ENCODE measurements around the gene ANKRD52. TPM values are rescaled to one million over a fixed set of nuclear protein-coding genes. Genes with fewer than 3 reads are reported as not detected.

The ANKRD52 gene
- total RNA-seq, 4 donors from 2014 or later, result 20.3 to 33.6 (median 24.6) TPM

GRCh38 chr12:56189918-56190694 is 68.1 kb downstream of the ANKRD52 start:
- H3K27ac ChIP-seq, result peak overlapping the region; percentile 91
- H3K4me3 ChIP-seq, result peak overlapping the region; percentile 88
- no peaks in the 10 kb centered on the region for H3K9me3 ChIP-seq
- peak; percentile 87 to 88 for DNase-seq (ENCODE audit: low spot score in 2 of 2)
- no peaks in the 10 kb centered on the region for H3K27me3 ChIP-seq
- H3K4me1 ChIP-seq, result peaks cover 29% of the 10 kb centered on the region
- TF ChIP-seq EP300 (IDR thresholded peaks at IDR 0.05) (no peak), CTCF (IDR thresholded peaks at IDR 0.05) (no peak), POLR2AphosphoS5 (IDR thresholded peaks at IDR 0.05) (peak in 2 of 3 donors; percentile 31 to 68), POLR2A (IDR thresholded peaks at IDR 0.05) (no peak)
- WGBS, result under 1% methylated on average over 42 of the region's 42 CpGs
- H3K36me3 ChIP-seq, result peaks cover 17% of the 10 kb centered on the region

- no peaks in the 10 kb centered on the region for H3K27me3 ChIP-seq
- peaks cover 29% of the 10 kb centered on the region for H3K4me1 ChIP-seq
- H3K9me3 ChIP-seq, result no peaks in the 10 kb centered on the region
- TF ChIP-seq POLR2AphosphoS5 (IDR thresholded peaks at IDR 0.05) (peak in 1 of 3 donors; percentile 27), EP300 (IDR thresholded peaks at IDR 0.05) (no peak), CTCF (IDR thresholded peaks at IDR 0.05) (peak; percentile 72 to 81), POLR2A (IDR thresholded peaks at IDR 0.05) (peak in 1 of 2 donors; percentile 20)
- 3% methylated on average over 17 of the region's 93 CpGs for WGBS
- peak; percentile 92 to 93 for DNase-seq (ENCODE audit: low spot score in 2 of 2)
- H3K36me3 ChIP-seq, result peaks cover 25% of the 10 kb centered on the region
- peak within 1 kb of the TSS; percentile 91 for H3K27ac ChIP-seq
- H3K4me3 ChIP-seq, result peak within 1 kb of the TSS; percentile 88
Observed at GRCh38 chr12:56189099-56189917, 68.9 kb downstream of the ANKRD52 start, which contains the start of gene SMARCC2. Gene SMARCC2 (minus strand): TSS chr12:56189483. CDS start chr12:56189461, 22 bp downstream.

- no peaks in the 10 kb centered on the region for H3K9me3 ChIP-seq
- peak overlapping the region; percentile 88 for H3K4me3 ChIP-seq
- H3K36me3 ChIP-seq, result peaks cover 31% of the 10 kb centered on the region
- DNase-seq (ENCODE audit: low spot score in 2 of 2), result no peak
- TF ChIP-seq POLR2AphosphoS5 (IDR thresholded peaks at IDR 0.05), result no peak
- WGBS, result 16% methylated on average over 5 of the region's 17 CpGs
- H3K27ac ChIP-seq, result peak overlapping the region; percentile 91
- H3K4me1 ChIP-seq, result peaks cover 29% of the 10 kb centered on the region
- H3K27me3 ChIP-seq, result no peaks in the 10 kb centered on the region
Observed at GRCh38 chr12:56188778-56189098, 69.4 kb downstream of the ANKRD52 start.

DNA sequence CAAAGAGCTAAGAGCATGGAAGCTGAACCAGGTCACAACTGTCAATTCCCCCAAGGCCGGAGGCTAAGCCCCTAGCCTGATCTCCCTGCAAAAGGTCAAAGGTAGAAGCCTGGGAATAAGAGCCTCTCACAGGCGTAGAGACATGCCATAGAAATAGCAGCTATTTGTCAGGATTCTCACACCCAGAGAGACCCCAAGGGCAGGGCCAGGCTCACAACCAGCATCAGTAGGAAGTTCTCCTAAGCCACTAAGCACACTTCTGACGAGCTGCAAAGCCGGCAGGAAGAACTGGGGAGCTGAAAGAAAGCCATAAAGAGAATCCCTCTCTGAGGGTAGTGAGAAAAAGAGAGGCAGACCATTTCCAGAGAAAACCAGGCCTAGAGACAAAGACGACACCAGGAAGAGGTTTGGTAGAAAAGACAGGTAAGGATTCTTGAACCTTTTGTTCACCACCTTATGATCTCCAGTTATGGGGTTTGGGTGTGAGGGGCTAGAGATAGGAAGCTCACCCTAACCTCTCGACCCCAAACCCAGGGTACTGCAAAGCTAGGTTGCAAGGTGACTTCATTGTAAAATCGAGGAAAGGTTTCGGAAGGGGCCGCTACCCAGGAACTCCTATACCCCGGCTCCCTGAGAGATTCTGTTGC is 69.9 kb downstream of the ANKRD52 start:
- Histone ChIP-seq H3K4me1 (peaks cover 29% of the 10 kb centered on the region), H3K27ac (peak overlapping the region; percentile 91), H3K27me3 (no peaks in the 10 kb centered on the region), H3K4me3 (peak overlapping the region; percentile 88), H3K9me3 (no peaks in the 10 kb centered on the region), H3K36me3 (peaks cover 36% of the 10 kb centered on the region)
- WGBS, result 10% methylated on average over 10 of the region's 10 CpGs
- no peak for DNase-seq (ENCODE audit: low spot score in 2 of 2)
- TF ChIP-seq EP300 (IDR thresholded peaks at IDR 0.05) (no peak), CTCF (IDR thresholded peaks at IDR 0.05) (no peak), POLR2AphosphoS5 (IDR thresholded peaks at IDR 0.05) (no peak), POLR2A (IDR thresholded peaks at IDR 0.05) (no peak)

Other genes with a start within 250 kb of the ANKRD52 start
- 10 to 100 TPM in 1 of 4 donors, 1 to 10 TPM in 3; 3.2 to 10.5 (median 3.8) TPM for gene IKZF4, start 237.3 kb downstream of the ANKRD52 start, total RNA-seq
- 1,000 to 10,000 TPM in 2 of 4 donors, 100 to 1,000 TPM in 2; 600 to 3,046 (median 910) TPM for gene RPS26, start 216.5 kb downstream of the ANKRD52 start, total RNA-seq
- gene ERBB3, start 178.2 kb downstream of the ANKRD52 start, total RNA-seq, result 100 to 1,000 TPM; 147 to 226 (median 181) TPM
- gene PA2G4, start 153.8 kb downstream of the ANKRD52 start, total RNA-seq, result 100 to 1,000 TPM; 103 to 153 (median 117) TPM
- 1,000 to 10,000 TPM; 2,523 to 6,346 (median 5,689) TPM for gene RPL41, start 141.8 kb downstream of the ANKRD52 start, total RNA-seq
- 1 to 10 TPM; 2.1 to 5.6 (median 3.4) TPM for gene ZC3H10, start 140.1 kb downstream of the ANKRD52 start, total RNA-seq
- gene ESYT1, start 130.1 kb downstream of the ANKRD52 start, total RNA-seq, result 100 to 1,000 TPM in 2 of 4 donors, 10 to 100 TPM in 2; 73.1 to 128 (median 103) TPM
- 10 to 100 TPM; 28.3 to 37.4 (median 28.5) TPM for gene MYL6B, start 105.8 kb downstream of the ANKRD52 start, total RNA-seq
- 1,000 to 10,000 TPM in 1 of 4 donors, 100 to 1,000 TPM in 3; 773 to 1,142 (median 915) TPM for gene MYL6, start 100.0 kb downstream of the ANKRD52 start, total RNA-seq
- gene SMARCC2, start 68.9 kb downstream of the ANKRD52 start, total RNA-seq, result 100 to 1,000 TPM in 2 of 4 donors, 10 to 100 TPM in 2; 53.6 to 137 (median 85.9) TPM
- gene RNF41, start 36.5 kb downstream of the ANKRD52 start, total RNA-seq, result 10 to 100 TPM; 28.4 to 60.6 (median 35.8) TPM
- 10 to 100 TPM; 13.3 to 23.7 (median 20.1) TPM for gene NABP2, start 34.0 kb downstream of the ANKRD52 start, total RNA-seq
- gene SLC39A5, start 28.3 kb downstream of the ANKRD52 start, total RNA-seq, result 1 to 10 TPM in 2 of 4 donors, not detected in 2; 1.3 to 2.4 TPM
- 10 to 100 TPM in 1 of 4 donors, 1 to 10 TPM in 3; 3.4 to 17.0 (median 7.6) TPM for gene COQ10A, start 8.6 kb upstream of the ANKRD52 start, total RNA-seq
- gene CS, start 41.9 kb upstream of the ANKRD52 start, total RNA-seq, result 100 to 1,000 TPM; 176 to 218 (median 179) TPM
- gene CNPY2, start 57.6 kb upstream of the ANKRD52 start, total RNA-seq, result 10 to 100 TPM; 36.4 to 51.4 (median 42.4) TPM
- gene PAN2, start 75.6 kb upstream of the ANKRD52 start, total RNA-seq, result 100 to 1,000 TPM in 1 of 4 donors, 10 to 100 TPM in 3; 27.2 to 141 (median 39.7) TPM
- gene IL23A, start 80.5 kb upstream of the ANKRD52 start, total RNA-seq, result not detected
- 100 to 1,000 TPM in 3 of 4 donors, 10 to 100 TPM in 1; 93.8 to 182 (median 111) TPM for gene STAT2, start 101.7 kb upstream of the ANKRD52 start, total RNA-seq
- gene APOF, start 104.5 kb upstream of the ANKRD52 start, total RNA-seq, result not detected
- 1 to 10 TPM; 5.4 to 7.1 (median 6.2) TPM for gene TIMELESS, start 191.0 kb upstream of the ANKRD52 start, total RNA-seq
- not detected for gene MIP, start 196.3 kb upstream of the ANKRD52 start, total RNA-seq
- 1 to 10 TPM; 2.8 to 4.8 (median 2.9) TPM for gene SPRYD4, start 210.2 kb upstream of the ANKRD52 start, total RNA-seq
- gene GLS2, start 229.8 kb upstream of the ANKRD52 start, total RNA-seq, result 10 to 100 TPM in 2 of 4 donors, 1 to 10 TPM in 2; 7.9 to 23.9 (median 10.5) TPM

Measured in suprapubic skin (tissue), 4 donors.